Measurements from ENCODE around the gene ABLIM1.

Gene ABLIM1

GRCh38 chr10:114678336-114678735 lies 20.3 kb upstream of the ABLIM1 start:
- ChIA-PET CTCF (no interaction called here), POLR2A (no interaction called here)
- DNase-seq (ENCODE audit: extremely low spot score): no peak
- TF ChIP-seq PKNOX1 (IDR thresholded peaks at IDR 0.05) (no peak), ELF4 (IDR thresholded peaks at IDR 0.05) (no peak), BHLHE40 (IDR thresholded peaks at IDR 0.05; ENCODE audit: borderline replicate concordance) (no peak), FOXM1 (IDR thresholded peaks at IDR 0.05; ENCODE audit: borderline replicate concordance) (no peak)

GRCh38 chr10:114674346-114674745 lies 16.3 kb upstream of the ABLIM1 start:
- DNase-seq (ENCODE audit: extremely low spot score): no peak
- TF ChIP-seq SP1 (IDR thresholded peaks at IDR 0.05): no peak
- TF ChIP-seq PKNOX1 (IDR thresholded peaks at IDR 0.05): no peak
- TF ChIP-seq SUZ12 (IDR thresholded peaks at IDR 0.05): no peak
- TF ChIP-seq ARNT (IDR thresholded peaks at IDR 0.05): no peak
- TF ChIP-seq ELF4 (IDR thresholded peaks at IDR 0.05): no peak
- TF ChIP-seq FOXM1 (IDR thresholded peaks at IDR 0.05; ENCODE audit: borderline replicate concordance): no peak
- no peak for TF ChIP-seq CTBP1 (IDR thresholded peaks at IDR 0.05; ENCODE audit: borderline replicate concordance)
- no peak for TF ChIP-seq L3MBTL2 (conservative IDR thresholded peaks at IDR 0.05)
- TF ChIP-seq LEF1 (IDR thresholded peaks at IDR 0.05; ENCODE audit: borderline replicate concordance): no peak
- no peak for TF ChIP-seq FOXA1 (IDR thresholded peaks at IDR 0.05)
- TF ChIP-seq ZNF384 (IDR thresholded peaks at IDR 0.05): no peak
- no peak for TF ChIP-seq FOXK2 (IDR thresholded peaks at IDR 0.05)
- no peak for TF ChIP-seq BHLHE40 (IDR thresholded peaks at IDR 0.05; ENCODE audit: borderline replicate concordance)
- no peak for TF ChIP-seq NFRKB (IDR thresholded peaks at IDR 0.05)
- no peak for TF ChIP-seq HDGF (IDR thresholded peaks at IDR 0.05; ENCODE audit: borderline replicate concordance)
- TF ChIP-seq TARDBP (IDR thresholded peaks at IDR 0.05): no peak
- CTCF ChIA-PET: no interaction called here
- POLR2A ChIA-PET: no interaction called here

GRCh38 chr10:114669648-114670047 lies 11.6 kb upstream of the ABLIM1 start:
- TF ChIP-seq BHLHE40 (IDR thresholded peaks at IDR 0.05; ENCODE audit: borderline replicate concordance): no peak
- TF ChIP-seq SP1 (IDR thresholded peaks at IDR 0.05): no peak
- TF ChIP-seq TARDBP (IDR thresholded peaks at IDR 0.05): no peak
- no peak for TF ChIP-seq ARNT (IDR thresholded peaks at IDR 0.05)
- TF ChIP-seq L3MBTL2 (conservative IDR thresholded peaks at IDR 0.05): no peak
- TF ChIP-seq NFRKB (IDR thresholded peaks at IDR 0.05): no peak
- POLR2A ChIA-PET: no interaction called here
- DNase-seq (ENCODE audit: extremely low spot score): no peak
- CTCF ChIA-PET: no interaction called here

- no peak for TF ChIP-seq NFRKB (IDR thresholded peaks at IDR 0.05)
- TF ChIP-seq FOXK2 (IDR thresholded peaks at IDR 0.05): no peak
- TF ChIP-seq SP1 (IDR thresholded peaks at IDR 0.05): no peak
- TF ChIP-seq HDGF (IDR thresholded peaks at IDR 0.05; ENCODE audit: borderline replicate concordance): no peak
- TF ChIP-seq ELF4 (IDR thresholded peaks at IDR 0.05): no peak
- no peak for TF ChIP-seq ZNF384 (IDR thresholded peaks at IDR 0.05)
- TF ChIP-seq ARNT (IDR thresholded peaks at IDR 0.05): no peak
- no peak for TF ChIP-seq SUZ12 (IDR thresholded peaks at IDR 0.05)
- TF ChIP-seq CTBP1 (IDR thresholded peaks at IDR 0.05; ENCODE audit: borderline replicate concordance): no peak
- no peak for TF ChIP-seq L3MBTL2 (conservative IDR thresholded peaks at IDR 0.05)
- TF ChIP-seq FOXA1 (IDR thresholded peaks at IDR 0.05): no peak
- TF ChIP-seq LEF1 (IDR thresholded peaks at IDR 0.05; ENCODE audit: borderline replicate concordance): no peak
- TF ChIP-seq BHLHE40 (IDR thresholded peaks at IDR 0.05; ENCODE audit: borderline replicate concordance): no peak
- no peak for TF ChIP-seq TARDBP (IDR thresholded peaks at IDR 0.05)
- no peak for TF ChIP-seq PKNOX1 (IDR thresholded peaks at IDR 0.05)
- no peak for TF ChIP-seq FOXM1 (IDR thresholded peaks at IDR 0.05; ENCODE audit: borderline replicate concordance)
- no peak for DNase-seq (ENCODE audit: extremely low spot score)
- POLR2A ChIA-PET: no interaction called here
- CTCF ChIA-PET: no interaction called here
These were observed 10.5 kb upstream of the ABLIM1 start for GRCh38 chr10:114668375-114669080.

- DNase-seq (ENCODE audit: extremely low spot score): no peak
- ChIA-PET CTCF (no interaction called here), POLR2A (no interaction called here)
- TF ChIP-seq FOXK2 (IDR thresholded peaks at IDR 0.05) (no peak), PKNOX1 (IDR thresholded peaks at IDR 0.05) (no peak), FOXA1 (IDR thresholded peaks at IDR 0.05) (no peak), ELF4 (IDR thresholded peaks at IDR 0.05) (no peak), SP1 (IDR thresholded peaks at IDR 0.05) (no peak), LEF1 (IDR thresholded peaks at IDR 0.05; ENCODE audit: borderline replicate concordance) (no peak), SUZ12 (IDR thresholded peaks at IDR 0.05) (no peak), CTBP1 (IDR thresholded peaks at IDR 0.05; ENCODE audit: borderline replicate concordance) (no peak), ZNF384 (IDR thresholded peaks at IDR 0.05) (no peak), FOXM1 (IDR thresholded peaks at IDR 0.05; ENCODE audit: borderline replicate concordance) (no peak), TARDBP (IDR thresholded peaks at IDR 0.05) (no peak)
These were observed 7.8 kb upstream of the ABLIM1 start for GRCh38 chr10:114665873-114666272.

- TF ChIP-seq SP1 (IDR thresholded peaks at IDR 0.05): no peak
- TF ChIP-seq BHLHE40 (IDR thresholded peaks at IDR 0.05; ENCODE audit: borderline replicate concordance): no peak
- TF ChIP-seq ARNT (IDR thresholded peaks at IDR 0.05): no peak
- TF ChIP-seq LEF1 (IDR thresholded peaks at IDR 0.05; ENCODE audit: borderline replicate concordance): no peak
- no peak for TF ChIP-seq FOXA1 (IDR thresholded peaks at IDR 0.05)
- TF ChIP-seq L3MBTL2 (conservative IDR thresholded peaks at IDR 0.05): no peak
- TF ChIP-seq FOXM1 (IDR thresholded peaks at IDR 0.05; ENCODE audit: borderline replicate concordance): no peak
- no peak for TF ChIP-seq SUZ12 (IDR thresholded peaks at IDR 0.05)
- TF ChIP-seq HDGF (IDR thresholded peaks at IDR 0.05; ENCODE audit: borderline replicate concordance): no peak
- TF ChIP-seq ZNF384 (IDR thresholded peaks at IDR 0.05): no peak
- TF ChIP-seq ELF4 (IDR thresholded peaks at IDR 0.05): no peak
- TF ChIP-seq FOXK2 (IDR thresholded peaks at IDR 0.05): no peak
- TF ChIP-seq TARDBP (IDR thresholded peaks at IDR 0.05): no peak
- POLR2A ChIA-PET: no interaction called here
- DNase-seq (ENCODE audit: extremely low spot score): no peak
- CTCF ChIA-PET: no interaction called here
These were observed 7.3 kb upstream of the ABLIM1 start for GRCh38 chr10:114665406-114665805.

Measured in HEK293T (cell line).